Prostate gland (tissue), 2 donors: ENCODE measurements around the gene SLC44A3.

Experiments used
- CTCF ChIP-seq, 4 experiments: fragments of 200-600 bp in 2 of 4; fragments of 450-650 bp in 2 of 4; sonication (generic) in 2 of 4; IDR thresholded peaks; 1 replicate in 3 of 4; 2 replicates in 1 of 4; pipeline ENCODE4 v1.5.1; 2016 to 2019; ENCODE audit warnings: antibody characterized with exemption in 4 of 4, mild to moderate bottlenecking in 2 of 4, moderate library complexity in 2 of 4
- POLR2A ChIP-seq: fragments of 450-650 bp; IDR thresholded peaks from one replicate; pipeline ENCODE4 v1.6.1; 2016; ENCODE audit warnings: antibody characterized with exemption, mild to moderate bottlenecking

DNA sequence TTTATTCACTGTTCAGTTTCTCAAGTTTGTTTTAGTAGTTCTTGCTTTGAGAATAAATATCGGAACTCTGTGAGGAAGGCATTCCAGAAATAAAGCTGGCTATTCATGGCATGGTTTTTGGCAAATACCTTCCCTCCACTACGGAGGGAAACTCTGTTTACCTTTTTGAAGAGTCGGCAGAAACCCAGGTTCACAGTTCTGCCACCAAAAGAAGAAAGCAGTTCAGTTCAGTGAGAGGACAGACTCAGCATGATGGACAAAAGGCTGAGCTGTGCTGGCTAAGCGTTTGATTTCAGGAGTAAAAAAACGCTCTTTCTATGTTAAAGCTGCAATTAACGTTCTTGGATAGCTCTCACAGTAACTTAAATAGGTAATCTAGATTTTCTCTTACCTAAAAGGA lies 64.3 kb downstream of the SLC44A3 start:
- TF ChIP-seq POLR2A (no peak), CTCF (IDR thresholded peaks at IDR 0.05) (no peak)
